Peyer's patch (tissue), 4 donors: ENCODE measurements around the gene NMNAT1. TPM values are rescaled to one million over a fixed set of nuclear protein-coding genes. Genes with fewer than 3 reads are reported as not detected.

Experiments used
- DNase-seq, 3 donors: peaks; one replicate each; pipeline ENCODE4 v3.0.0-alpha.2; 2017 to 2019
- H3K27ac ChIP-seq, 4 donors: fragments of 200-600 bp; sonication (generic); one replicate each; pipeline ENCODE4 v1.5.1; 2016 to 2019
- H3K27me3 ChIP-seq, 2 donors: fragments of 200-600 bp; sonication (generic); one replicate each; pipeline ENCODE4 v1.5.1; 2019
- H3K36me3 ChIP-seq, 3 donors: fragments of 200-600 bp; sonication (generic); one replicate each; pipeline ENCODE4 v1.5.1; 2016 to 2019
- H3K4me1 ChIP-seq, 4 donors: fragments of 200-600 bp; sonication (generic); one replicate each; pipeline ENCODE4 v1.5.1; 2016 to 2019
- H3K4me3 ChIP-seq, 4 donors: fragments of 200-600 bp; sonication (generic); 1 replicate in 3 of 4; 2 replicates in 1 of 4; pipeline ENCODE4 v1.5.1; 2016 to 2019; ENCODE audit warnings: mild to moderate bottlenecking in 1 of 4
- H3K9me3 ChIP-seq, 4 donors: fragments of 200-600 bp; sonication (generic); one replicate each; pipeline ENCODE4 v1.5.1; 2016 to 2019; ENCODE audit warnings: mild to moderate bottlenecking in 1 of 4
- CTCF ChIP-seq, 6 experiments: fragments of 450-650 bp in 4 of 6; fragments of 200-600 bp in 2 of 6; sonication (generic) in 1 of 6; IDR thresholded peaks; one replicate each; pipeline ENCODE4 v1.5.1; 2017 to 2019; ENCODE audit warnings: antibody characterized with exemption in 6 of 6, mild to moderate bottlenecking in 3 of 6, moderate library complexity in 1 of 6
- POLR2A ChIP-seq, 2 donors: fragments of 450-650 bp; IDR thresholded peaks; one replicate each; pipeline ENCODE4 v1.5.1; 2017; ENCODE audit warnings: antibody characterized with exemption in 2 of 2, mild to moderate bottlenecking in 2 of 2, moderate library complexity in 2 of 2
- total RNA-seq, 4 donors: library from RNA; depleted of rRNA; stranded (reverse); fragments of >200 nt; gene quantifications; one replicate each; pipeline ENCODE4 v1.1.0, GENCODE V29; 2016

Gene NMNAT1
- total RNA-seq, 4 donors from 2014 or later, result 5.8 to 27.9 (median 18.8) TPM

- Histone ChIP-seq H3K27me3 (no peaks in the 10 kb centered on the region), H3K27ac (no peak overlapping the region), H3K4me1 (no peaks in the 10 kb centered on the region), H3K4me3 (no peak overlapping the region), H3K36me3 (peaks cover 0 to 38% (median 0%) of the 10 kb centered on the region in 3 donors), H3K9me3 (no peaks in the 10 kb centered on the region)
- TF ChIP-seq POLR2A (IDR thresholded peaks at IDR 0.05) (no peak), CTCF (IDR thresholded peaks at IDR 0.05) (no peak)
- DNase-seq, result no peak
Measured at GRCh38 chr1:9985001-9985400, 41.7 kb downstream of the NMNAT1 start.

DNA sequence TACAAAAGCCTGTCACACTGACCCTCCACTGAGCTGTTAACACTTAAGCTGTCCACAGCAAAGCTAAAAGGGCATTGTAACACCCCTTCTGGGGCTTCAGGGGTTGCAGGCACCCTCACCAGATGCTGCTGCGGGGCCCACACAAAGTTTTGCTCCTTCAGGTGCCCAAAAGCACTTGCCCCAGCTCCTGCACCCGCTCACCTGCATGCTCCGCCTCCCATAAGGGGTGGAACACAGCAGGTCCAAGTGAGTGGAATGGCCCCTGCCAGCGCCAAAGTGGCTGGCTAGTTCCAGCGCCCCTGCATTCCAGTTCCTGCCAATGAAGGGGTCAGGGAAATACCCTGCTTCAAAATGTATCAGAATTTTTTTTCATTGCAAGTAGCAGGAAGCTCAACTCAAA is 46.5 kb downstream of the NMNAT1 start:
- no peaks in the 10 kb centered on the region for H3K9me3 ChIP-seq
- H3K27me3 ChIP-seq, result no peaks in the 10 kb centered on the region
- no peaks in the 10 kb centered on the region for H3K4me1 ChIP-seq
- H3K27ac ChIP-seq, result no peak overlapping the region
- no peak for TF ChIP-seq CTCF (IDR thresholded peaks at IDR 0.05)
- no peak for TF ChIP-seq POLR2A (IDR thresholded peaks at IDR 0.05)
- no peaks in the 10 kb centered on the region for H3K36me3 ChIP-seq
- no peak overlapping the region for H3K4me3 ChIP-seq
- no peak for DNase-seq

GRCh38 chr1:9990944-9991343 is 47.7 kb downstream of the NMNAT1 start:
- Histone ChIP-seq H3K27ac (no peak overlapping the region), H3K4me1 (no peaks in the 10 kb centered on the region), H3K27me3 (no peaks in the 10 kb centered on the region), H3K36me3 (no peaks in the 10 kb centered on the region), H3K9me3 (no peaks in the 10 kb centered on the region), H3K4me3 (no peak overlapping the region)
- DNase-seq, result no peak
- no peak for TF ChIP-seq POLR2A (IDR thresholded peaks at IDR 0.05)
- TF ChIP-seq CTCF (IDR thresholded peaks at IDR 0.05), result no peak

DNA sequence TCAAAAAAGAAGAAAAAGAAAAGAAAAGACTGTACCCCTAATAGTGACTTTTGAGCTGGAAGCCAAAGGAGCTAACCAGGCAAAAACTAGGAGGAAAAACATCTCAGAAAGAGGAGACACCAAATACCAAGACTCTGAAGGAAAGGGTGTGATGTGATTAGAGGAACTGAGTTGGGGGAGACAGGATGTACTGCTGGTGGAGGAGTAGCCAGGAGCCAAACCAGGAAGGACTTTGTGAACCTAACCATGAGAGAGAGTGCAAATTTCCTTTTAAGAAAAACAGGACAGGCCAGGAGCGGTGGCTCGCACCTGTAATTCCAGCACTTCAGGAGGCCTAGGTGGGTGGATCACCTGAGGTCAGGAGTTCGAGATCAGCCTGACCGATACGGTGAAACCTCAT is 49.6 kb downstream of the NMNAT1 start:
- peaks cover 0 to 12% (median 7%) of the 10 kb centered on the region in 4 donors for H3K4me1 ChIP-seq
- H3K36me3 ChIP-seq, result no peaks in the 10 kb centered on the region
- H3K27me3 ChIP-seq, result peaks cover 0 to 9% of the 10 kb centered on the region in 2 donors
- H3K4me3 ChIP-seq, result no peak overlapping the region
- no peak for TF ChIP-seq CTCF (IDR thresholded peaks at IDR 0.05)
- TF ChIP-seq POLR2A (IDR thresholded peaks at IDR 0.05), result no peak
- H3K27ac ChIP-seq, result no peak overlapping the region
- no peak for DNase-seq
- no peaks in the 10 kb centered on the region for H3K9me3 ChIP-seq

- Histone ChIP-seq H3K27ac (no peak overlapping the region), H3K4me3 (no peak overlapping the region), H3K27me3 (peaks cover 0 to 9% of the 10 kb centered on the region in 2 donors), H3K9me3 (no peaks in the 10 kb centered on the region), H3K36me3 (no peaks in the 10 kb centered on the region), H3K4me1 (peaks cover 0 to 15% (median 7%) of the 10 kb centered on the region in 4 donors)
- DNase-seq, result no peak
- no peak for TF ChIP-seq POLR2A (IDR thresholded peaks at IDR 0.05)
- no peak for TF ChIP-seq CTCF (IDR thresholded peaks at IDR 0.05)
Measured at GRCh38 chr1:9993561-9994075, 50.3 kb downstream of the NMNAT1 start.
